Activated naive CD4-positive, alpha-beta T cell treated with anti-CD3 and anti-CD28 coated beads, Interleukin-2, amount 50 U/mL, for 72 hours (primary cell): ENCODE data around the gene FAM222A. TPM values are rescaled to one million over a fixed set of nuclear protein-coding genes. Genes with fewer than 3 reads are reported as not detected.

Experiments used
- ATAC-seq, 2 donors: fragments of 150-1000 bp; cut with Tn5 transposase; 2 replicates each; pipeline ENCODE4 v1.10.0; 2021; ENCODE audit warnings: mild to moderate bottlenecking in 2 of 2, moderate library complexity in 2 of 2
- DNase-seq, 2 donors: peaks; one replicate each; pipeline ENCODE4 v3.0.0; 2021 to 2022; ENCODE audit warnings: low spot score in 2 of 2
- H3K27ac Mint-ChIP-seq, 2 donors: one replicate each; pipeline ENCODE4 v1.8.0; 2022; ENCODE audit warnings: mild to moderate bottlenecking in 2 of 2, mixed read lengths in 2 of 2
- H3K36me3 Mint-ChIP-seq, 2 donors: one replicate each; pipeline ENCODE4 v1.8.0; 2022; ENCODE audit warnings: mixed read lengths in 2 of 2
- H3K9me3 Mint-ChIP-seq, 2 donors: one replicate each; pipeline ENCODE4 v1.8.0; 2022; ENCODE audit warnings: mixed read lengths in 2 of 2
- total RNA-seq, 2 donors: library from RNA; stranded (reverse); gene quantifications; one replicate each; pipeline ENCODE4 v1.2.3, GENCODE V29; 2022

Gene FAM222A
- total RNA-seq, 2 donors from 2014 or later, result 0.18 to 1.2 TPM

DNA sequence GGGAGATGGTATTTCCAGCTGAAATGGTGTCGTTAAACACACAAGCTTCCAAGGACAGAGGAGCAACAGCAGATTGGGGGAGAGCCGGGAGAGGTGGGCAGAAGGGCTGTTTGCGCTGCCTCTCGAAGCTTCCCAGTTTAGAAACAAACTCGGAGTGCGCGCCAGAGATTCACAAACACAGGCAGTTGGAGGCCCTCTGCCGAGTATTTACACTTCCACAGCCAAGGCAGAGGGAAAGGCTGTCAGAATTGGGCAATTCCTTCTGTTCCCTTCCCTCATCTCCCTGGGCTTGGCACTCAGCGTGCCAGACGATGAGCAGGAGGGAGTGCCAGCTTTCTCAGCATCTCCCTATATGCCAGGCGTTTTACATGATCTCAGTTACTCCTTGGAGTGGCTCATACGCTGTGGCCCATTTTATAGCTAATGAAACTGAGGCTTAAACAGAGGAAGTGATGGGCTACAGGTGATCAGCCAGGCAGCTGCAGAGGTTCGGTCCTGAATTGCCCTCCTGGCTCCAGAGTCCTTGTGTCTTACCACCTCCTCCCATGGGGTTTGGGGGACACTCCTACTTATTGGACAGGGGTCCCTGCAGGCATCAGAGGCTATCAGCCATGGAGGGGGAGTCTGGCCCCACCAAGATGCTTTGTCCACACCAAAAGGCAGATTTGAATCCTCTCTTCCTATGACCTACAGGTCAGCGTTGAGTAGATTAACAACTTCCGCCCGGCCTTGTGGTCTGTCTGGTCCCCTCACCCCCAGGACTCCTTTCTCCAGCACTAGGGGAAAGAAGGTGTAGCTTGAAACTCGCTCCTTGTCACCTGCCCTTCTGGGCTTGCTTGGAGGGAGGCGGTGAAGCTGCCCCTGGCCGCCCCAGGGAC is 3.1 kb downstream of the FAM222A start:
- no peaks in the 10 kb centered on the region for H3K9me3 Mint-ChIP-seq
- H3K27ac Mint-ChIP-seq, result no peak overlapping the region
- no peaks in the 10 kb centered on the region for H3K36me3 Mint-ChIP-seq
- DNase-seq (no peak), ATAC-seq (no peak)

DNA sequence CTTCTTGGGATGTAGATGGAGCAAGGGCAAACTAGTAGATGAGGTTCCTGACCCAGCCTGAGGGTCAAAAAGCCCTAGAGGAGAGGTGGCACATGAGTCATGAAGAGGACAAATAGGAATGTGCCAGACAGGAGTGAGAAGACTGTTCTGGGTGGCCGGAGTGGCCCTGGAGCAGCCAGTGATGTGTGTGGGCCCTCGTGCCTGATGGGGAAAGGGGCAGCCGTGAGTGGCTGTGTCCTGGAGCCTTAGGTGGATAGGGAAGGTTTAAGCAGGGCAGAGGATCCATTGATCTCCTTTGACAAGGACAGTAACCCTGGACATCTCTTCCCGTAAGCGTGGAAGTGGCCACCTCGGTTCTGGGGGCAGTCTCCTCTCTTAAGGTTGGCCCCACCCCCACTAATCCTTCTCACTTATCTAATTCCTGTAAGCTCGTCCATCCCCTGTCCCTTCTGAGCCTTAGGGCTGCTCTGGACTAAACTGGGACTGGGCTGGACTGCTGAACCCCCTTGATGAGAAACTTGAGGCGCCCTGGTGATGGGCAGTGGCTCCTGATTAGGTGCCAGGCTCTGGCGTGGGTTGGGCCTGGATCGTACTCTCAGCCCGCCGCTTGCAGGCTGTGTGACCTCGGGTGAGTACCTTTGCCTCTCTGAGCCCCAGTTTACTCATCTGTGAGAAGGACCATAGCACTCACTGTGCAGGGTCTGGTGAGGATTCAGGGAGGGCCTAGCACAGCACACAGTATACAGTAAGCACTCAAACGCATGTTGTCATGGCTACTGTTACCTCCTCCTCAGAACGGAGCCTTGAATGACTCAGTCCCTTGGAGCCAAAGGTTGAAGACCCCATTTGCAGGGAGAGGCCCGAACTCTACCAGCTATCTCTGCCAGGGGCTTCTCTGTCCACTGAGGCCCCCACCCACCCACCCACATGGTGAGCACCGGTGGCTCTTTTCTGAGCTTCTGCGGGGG is 4.0 kb downstream of the FAM222A start:
- DNase-seq (no peak), ATAC-seq (no peak)
- Mint-ChIP-seq H3K9me3 (no peaks in the 10 kb centered on the region), H3K27ac (no peak overlapping the region), H3K36me3 (no peaks in the 10 kb centered on the region)

DNA sequence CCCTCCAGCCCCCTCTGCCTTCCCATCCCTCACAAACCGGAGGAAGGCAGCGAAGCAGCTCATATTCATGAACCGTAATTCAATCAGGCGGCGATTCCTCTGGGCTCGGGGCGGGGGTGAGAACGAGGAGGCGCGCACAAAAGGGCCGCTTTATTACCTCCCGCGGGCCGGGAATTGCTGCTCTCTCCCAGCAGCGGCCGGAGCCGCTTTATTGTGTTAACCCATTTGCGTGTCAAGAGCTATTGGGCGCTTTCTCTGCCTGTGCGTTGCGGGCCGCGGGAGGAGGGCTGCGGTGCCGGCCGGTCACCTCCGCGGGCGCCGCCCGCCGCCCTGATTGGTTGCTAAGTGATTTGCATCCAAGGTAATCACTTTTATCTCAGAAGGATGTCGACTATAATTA is 4.8 kb downstream of the FAM222A start:
- no peaks in the 10 kb centered on the region for H3K36me3 Mint-ChIP-seq
- H3K9me3 Mint-ChIP-seq, result no peaks in the 10 kb centered on the region
- no peak overlapping the region for H3K27ac Mint-ChIP-seq
- ATAC-seq (no peak), DNase-seq (no peak)

DNA sequence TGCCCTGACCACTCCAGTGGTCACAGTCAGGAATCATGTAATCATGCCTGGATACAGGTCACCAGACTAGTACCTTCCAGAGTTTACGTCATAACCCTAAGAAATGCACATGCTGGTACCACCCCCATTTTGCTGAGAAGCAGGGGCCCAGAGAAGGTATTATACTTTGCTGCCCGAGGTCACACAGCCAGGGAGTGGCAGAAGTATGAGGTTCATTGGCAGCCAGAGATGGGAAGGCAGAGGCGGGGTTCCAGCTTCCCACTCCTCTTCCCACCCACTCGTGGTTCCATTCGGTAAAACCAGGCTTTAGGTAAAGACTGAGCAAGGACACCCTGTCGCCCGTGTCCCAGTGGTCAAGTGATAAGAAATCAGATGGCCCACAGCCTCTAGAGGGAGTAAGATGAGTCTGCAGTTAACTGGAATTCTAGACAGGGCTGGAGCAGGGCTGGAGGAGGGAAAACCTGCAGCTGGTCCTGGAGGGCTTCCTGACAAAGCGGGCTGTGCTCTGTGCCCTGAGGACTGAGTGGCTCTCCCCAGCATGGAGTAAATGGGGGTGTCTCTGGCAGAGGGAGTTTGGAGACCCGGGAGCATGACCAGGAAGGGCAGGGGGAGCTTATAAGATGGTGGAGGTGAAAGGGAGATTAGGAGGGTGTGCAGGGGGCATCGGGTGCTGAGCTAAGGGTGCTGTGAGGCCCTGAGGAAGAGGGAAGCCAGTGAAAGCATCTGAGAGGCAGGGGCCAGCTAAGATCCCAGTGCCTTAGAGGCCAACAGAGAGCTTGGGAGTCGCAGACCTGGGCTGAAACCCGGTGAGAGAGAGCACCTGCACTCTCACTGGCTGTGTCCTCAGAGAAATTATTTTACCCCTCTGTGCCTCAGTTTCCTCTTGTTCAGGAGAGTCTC is 5.7 kb downstream of the FAM222A start:
- H3K36me3 Mint-ChIP-seq, result no peaks in the 10 kb centered on the region
- ATAC-seq, result no peak
- DNase-seq, result no peak
- no peak overlapping the region for H3K27ac Mint-ChIP-seq
- H3K9me3 Mint-ChIP-seq, result no peaks in the 10 kb centered on the region

DNA sequence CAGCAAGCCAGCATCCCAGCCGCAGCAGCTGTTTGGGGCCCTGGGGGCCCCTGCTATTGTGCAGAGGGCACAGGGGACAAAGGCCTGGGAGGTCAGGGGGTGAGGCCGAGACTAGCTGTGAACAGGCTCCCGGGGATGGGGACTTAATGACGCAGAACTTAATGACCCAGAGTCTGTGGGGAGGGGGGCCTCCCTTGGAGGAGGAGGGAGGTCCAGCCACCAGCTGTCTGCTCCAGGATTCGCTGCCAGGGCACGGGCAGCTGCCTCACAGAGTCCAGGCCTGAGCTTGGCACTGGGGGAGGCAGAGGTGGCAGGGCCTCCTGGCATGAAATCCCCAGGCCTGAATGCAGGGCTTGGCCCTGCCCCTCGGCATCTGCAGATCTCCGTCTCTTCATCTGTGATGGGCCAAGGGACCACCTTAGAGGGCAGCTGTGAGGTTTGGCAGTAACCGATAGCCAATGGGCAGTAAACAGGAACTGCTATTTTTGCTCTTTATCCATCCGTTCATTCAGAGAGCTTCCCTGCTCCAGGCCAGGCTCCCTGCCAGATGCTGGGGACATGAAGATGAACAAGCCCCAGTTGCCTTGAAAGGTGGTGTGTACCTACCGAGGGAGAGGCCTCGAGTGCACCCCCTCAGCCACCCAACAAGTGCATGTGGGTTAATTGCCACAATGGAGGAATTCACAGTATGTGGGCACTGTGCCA is 6.7 kb downstream of the FAM222A start:
- DNase-seq (no peak), ATAC-seq (no peak)
- Mint-ChIP-seq H3K9me3 (no peaks in the 10 kb centered on the region), H3K27ac (no peak overlapping the region), H3K36me3 (no peaks in the 10 kb centered on the region)

DNA sequence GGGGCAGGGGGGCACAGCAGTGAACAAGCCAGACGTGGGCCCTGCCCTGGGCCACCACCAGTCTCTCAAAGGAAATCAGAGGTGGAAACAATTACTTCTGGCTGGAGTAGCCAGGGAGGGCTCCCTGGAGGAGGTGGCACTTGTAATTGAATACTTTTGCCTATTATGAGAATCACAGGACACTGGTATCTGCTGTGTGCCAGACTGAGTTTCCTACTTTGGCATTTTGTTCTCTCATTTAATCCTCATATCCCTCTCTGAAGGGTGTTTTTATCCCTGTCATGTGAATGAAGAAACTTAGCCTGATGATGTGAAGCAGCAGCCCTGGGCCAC is 7.2 kb downstream of the FAM222A start:
- no peak for ATAC-seq
- no peaks in the 10 kb centered on the region for H3K36me3 Mint-ChIP-seq
- H3K9me3 Mint-ChIP-seq, result no peaks in the 10 kb centered on the region
- DNase-seq, result no peak
- no peak overlapping the region for H3K27ac Mint-ChIP-seq

DNA sequence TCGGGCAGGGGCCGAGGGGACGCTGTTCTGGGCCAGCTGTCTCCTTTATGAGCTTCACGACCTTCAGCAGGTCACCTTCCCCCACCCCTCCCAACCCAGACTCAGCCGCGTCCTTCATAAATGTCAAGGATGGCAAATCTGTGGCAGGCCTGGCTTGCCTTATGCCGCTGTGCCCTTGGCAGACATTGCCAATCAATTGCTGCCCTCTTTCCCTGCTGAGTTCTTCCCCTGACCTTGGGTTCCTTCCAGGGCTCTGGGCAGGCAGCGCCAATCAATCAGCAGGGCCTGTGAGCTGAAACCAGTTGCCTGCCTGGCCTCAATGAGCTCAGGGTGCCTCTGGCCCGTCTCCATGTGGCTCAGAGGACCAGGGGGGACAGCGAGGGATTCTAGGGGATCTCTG is 7.7 kb downstream of the FAM222A start:
- Mint-ChIP-seq H3K9me3 (no peaks in the 10 kb centered on the region), H3K36me3 (no peaks in the 10 kb centered on the region), H3K27ac (no peak overlapping the region)
- DNase-seq (no peak), ATAC-seq (no peak)

DNA sequence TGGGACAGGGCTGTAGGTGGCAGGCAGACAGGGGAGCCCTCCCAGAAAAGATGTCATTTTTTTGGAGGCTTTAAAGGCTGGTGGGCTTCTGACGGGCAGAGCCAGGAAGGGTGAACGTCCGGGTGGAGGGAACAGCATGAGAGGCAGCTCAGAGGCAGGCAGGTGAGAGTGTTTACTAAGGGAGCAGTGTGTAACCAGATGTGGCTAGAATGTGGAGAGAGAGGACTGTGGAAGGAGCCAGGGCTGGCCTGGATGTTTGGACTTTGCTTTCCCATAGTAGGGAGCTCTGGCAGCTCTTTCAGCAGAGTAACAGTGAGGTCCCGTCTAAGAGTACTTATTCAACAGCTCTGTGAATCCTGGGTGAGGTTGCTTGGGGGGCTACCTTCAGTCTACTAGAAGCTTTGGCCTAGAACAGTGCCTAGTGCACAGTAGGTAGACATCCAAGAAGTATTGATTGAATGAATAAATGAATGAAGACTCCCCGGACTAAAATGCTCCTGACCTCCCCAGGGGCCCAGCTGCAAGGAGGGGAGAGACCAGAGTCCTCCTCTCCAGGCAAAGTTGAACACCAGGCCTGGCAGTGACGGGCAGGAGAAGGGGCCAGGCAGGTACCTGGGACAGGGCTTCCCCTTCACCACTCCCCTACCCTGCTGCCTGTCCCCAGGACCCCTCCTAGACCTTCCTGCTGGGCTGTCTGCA is 8.5 kb downstream of the FAM222A start:
- Mint-ChIP-seq H3K27ac (no peak overlapping the region), H3K9me3 (no peaks in the 10 kb centered on the region), H3K36me3 (no peaks in the 10 kb centered on the region)
- DNase-seq (no peak), ATAC-seq (no peak)

DNA sequence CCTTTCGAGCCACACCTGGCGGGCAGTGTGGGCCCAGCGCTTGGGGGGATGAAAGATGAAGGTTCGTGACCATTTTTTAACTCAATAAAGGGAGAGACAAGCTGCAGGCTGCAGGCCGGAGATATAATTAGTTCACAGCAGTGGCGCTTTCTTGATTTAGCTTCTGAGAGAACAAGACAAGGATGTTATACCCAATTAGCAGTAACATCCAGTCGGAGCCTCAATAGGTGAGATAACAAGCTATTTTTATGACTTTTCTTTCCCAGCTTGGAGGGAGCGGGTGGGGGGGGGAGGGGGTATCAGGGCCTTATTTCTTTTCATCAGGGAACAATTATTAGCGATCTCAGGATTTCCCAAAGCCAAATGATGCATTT is 9.1 kb downstream of the FAM222A start:
- H3K36me3 Mint-ChIP-seq, result no peaks in the 10 kb centered on the region
- no peaks in the 10 kb centered on the region for H3K9me3 Mint-ChIP-seq
- no peak for DNase-seq
- H3K27ac Mint-ChIP-seq, result no peak overlapping the region
- no peak for ATAC-seq

DNA sequence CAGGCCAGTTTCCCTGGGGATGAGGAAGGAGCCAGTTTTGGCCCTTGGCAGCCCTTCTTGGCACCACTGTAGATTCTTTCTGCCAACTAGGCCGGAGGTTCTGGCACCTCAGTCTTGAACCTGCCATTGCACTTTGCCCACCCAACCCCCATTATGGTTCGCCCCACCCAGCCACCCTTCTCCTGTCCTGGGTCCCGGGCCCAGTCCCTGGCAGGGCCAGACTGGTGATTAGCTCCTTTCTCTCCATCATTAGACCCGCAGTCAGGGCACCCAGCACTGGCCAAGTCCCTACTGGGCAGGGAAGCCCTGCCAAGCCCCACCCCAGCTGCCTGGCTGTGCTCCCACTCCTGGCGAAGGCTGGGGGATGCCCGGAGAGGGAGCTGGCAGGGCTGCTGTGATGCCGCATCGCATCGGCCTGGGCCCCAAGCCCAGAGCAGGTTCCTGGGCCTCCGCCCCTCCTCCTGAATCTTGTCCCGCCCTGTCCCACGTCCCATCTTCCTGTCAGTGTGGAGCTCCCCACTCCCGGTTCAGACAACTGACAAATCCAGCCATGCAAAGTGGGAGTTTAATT is 9.8 kb downstream of the FAM222A start:
- DNase-seq (no peak), ATAC-seq (no peak)
- no peaks in the 10 kb centered on the region for H3K36me3 Mint-ChIP-seq
- H3K27ac Mint-ChIP-seq, result no peak overlapping the region
- H3K9me3 Mint-ChIP-seq, result no peaks in the 10 kb centered on the region

DNA sequence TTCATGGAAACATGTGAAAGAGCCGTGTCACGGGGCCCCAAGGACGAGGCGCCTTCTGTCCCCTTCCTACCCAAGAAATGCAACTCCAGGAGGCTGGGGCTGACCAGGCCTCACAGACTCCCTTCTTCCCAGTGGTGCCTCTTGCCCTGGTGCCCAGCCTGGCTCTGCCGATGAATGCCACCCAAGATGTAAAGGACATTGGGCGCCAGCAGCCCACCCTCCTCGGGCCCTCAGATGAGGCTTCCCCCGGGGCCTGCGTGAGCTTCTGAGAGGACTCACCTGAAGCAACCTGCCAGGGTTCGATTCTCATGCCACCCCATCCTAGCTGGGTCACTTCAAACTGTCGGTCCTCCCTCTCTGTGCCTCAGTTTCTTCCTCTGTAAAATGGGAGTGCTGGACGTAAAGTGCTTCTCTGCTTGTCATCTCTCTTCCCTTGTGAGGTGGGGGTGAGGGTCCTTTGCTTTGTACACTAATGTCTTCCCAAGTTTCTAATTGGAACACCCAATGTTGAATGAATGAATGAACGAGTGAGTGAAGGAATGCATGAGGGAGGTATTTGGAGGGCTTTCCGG is 10.8 kb downstream of the FAM222A start:
- no peak overlapping the region for H3K27ac Mint-ChIP-seq
- ATAC-seq (no peak), DNase-seq (no peak)
- no peaks in the 10 kb centered on the region for H3K9me3 Mint-ChIP-seq
- no peaks in the 10 kb centered on the region for H3K36me3 Mint-ChIP-seq

DNA sequence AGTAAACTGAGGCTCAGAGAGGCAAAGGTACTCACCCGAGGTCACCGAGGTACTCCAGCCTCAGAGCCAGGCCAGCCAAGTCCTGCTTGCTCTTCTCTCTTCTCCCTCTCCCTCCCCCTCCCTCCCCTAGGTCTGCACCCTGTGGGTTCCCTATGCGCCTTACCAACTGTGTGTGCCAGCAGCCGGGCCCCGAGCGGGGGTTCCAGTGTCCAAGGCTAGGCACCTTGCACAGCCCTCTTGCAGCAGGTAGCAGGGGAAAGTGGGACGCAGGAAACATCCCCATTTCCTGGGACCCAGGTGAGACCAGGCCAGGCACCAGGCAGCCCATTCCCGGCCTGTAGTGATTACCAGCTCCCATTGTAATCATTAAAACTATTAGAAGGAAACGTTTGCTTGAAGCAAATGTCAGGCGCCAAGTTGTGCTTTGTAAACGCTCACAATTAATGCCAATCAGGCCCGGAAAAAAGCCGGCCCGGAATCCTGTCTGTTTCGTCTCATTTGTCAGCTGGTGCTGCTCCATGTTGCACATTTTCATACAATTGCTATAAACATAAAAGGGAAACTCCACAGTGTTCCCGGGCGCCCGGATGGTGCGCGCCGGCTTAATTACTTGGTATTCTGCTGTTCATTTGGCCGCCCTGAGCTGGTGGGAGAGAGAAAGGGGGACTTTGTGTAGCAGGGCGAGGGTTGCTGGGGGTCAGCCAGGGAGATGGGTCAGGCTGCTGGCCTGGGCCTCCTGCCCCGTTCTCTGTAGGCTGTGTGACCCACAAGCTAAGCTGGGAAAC is 11.9 kb downstream of the FAM222A start:
- Mint-ChIP-seq H3K27ac (no peak overlapping the region), H3K9me3 (no peaks in the 10 kb centered on the region)
- no peak for ATAC-seq

DNA sequence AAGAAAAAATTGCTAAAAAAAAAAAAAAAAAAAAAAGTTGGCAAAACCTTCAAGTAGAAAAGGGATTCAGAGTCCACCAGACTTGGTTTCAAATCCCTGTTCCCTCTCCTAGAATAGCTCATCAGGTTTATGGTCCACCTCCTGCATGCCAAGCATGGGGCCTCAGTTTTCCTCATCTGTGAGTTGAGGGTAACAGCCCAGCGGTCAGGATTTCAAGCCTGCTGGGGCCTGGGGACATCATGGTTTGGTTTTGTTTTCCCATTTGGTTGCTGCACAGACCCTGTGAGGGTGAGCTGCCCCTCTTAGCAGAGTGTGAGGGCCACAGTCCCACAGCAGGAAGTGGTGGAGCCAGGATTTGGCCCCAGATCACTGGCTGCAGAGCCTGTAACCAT is 12.5 kb downstream of the FAM222A start:
- Mint-ChIP-seq H3K9me3 (no peaks in the 10 kb centered on the region), H3K27ac (no peak overlapping the region), H3K36me3 (no peaks in the 10 kb centered on the region)
- DNase-seq (no peak), ATAC-seq (no peak)

More for the DNA sequence above, 11.9 kb downstream of the FAM222A start:
- no peaks in the 10 kb centered on the region for H3K36me3 Mint-ChIP-seq
- no peak for DNase-seq

DNA sequence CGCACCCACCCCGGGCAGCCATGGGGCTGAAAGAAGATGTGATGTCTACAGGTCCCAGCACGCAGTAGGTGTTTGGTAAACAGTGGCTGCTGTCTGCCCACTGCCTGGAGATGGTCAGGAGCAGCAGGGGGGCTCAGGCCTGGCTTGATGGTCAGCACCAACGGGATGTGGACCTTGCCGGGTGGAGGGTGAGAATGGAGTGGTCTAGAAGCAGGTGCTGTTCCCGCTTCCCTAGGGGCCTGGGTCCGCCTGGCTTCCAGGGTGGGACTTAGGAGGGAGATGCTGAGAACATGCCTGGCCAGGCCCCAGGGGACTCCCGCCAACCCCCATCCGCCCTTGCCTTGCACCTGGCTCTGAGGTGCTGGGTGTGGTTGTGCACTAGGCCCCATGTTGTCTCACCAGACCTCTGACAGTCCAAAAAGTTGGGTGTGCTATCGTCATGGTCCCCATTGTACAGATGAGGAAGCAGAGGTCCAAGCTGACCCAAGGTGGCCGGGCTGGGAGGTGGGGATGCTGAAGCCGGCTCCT is 12.9 kb downstream of the FAM222A start:
- Mint-ChIP-seq H3K36me3 (no peaks in the 10 kb centered on the region), H3K27ac (no peak overlapping the region), H3K9me3 (no peaks in the 10 kb centered on the region)
- DNase-seq (no peak), ATAC-seq (no peak)
